Neural cell (in vitro differentiated cells): ENCODE data around the gene LRRC8E.

Experiments
- EZH2 ChIP-seq: fragments of 200-600, 300-800 bp; shearing (Covaris generic), sonication (generic); IDR thresholded peaks from 2 replicates; pipeline ENCODE4 v1.6.1; 2014; ENCODE audit warnings: antibody characterized with exemption, low read length, borderline replicate concordance, mild to moderate bottlenecking; ENCODE audit not compliant: insufficient read depth, poor library complexity, severe bottlenecking
- TF ChIP-seq, protein P1 (sequence below): fragments of 450-650 bp; IDR thresholded peaks from 2 replicates; pipeline ENCODE4 v1.5.1; 2014; ENCODE audit warnings: antibody characterized with exemption, mild to moderate bottlenecking, moderate library complexity; ENCODE audit not compliant: poor library complexity, severe bottlenecking

- no peak for TF ChIP-seq EZH2
- TF ChIP-seq, protein P1, sequence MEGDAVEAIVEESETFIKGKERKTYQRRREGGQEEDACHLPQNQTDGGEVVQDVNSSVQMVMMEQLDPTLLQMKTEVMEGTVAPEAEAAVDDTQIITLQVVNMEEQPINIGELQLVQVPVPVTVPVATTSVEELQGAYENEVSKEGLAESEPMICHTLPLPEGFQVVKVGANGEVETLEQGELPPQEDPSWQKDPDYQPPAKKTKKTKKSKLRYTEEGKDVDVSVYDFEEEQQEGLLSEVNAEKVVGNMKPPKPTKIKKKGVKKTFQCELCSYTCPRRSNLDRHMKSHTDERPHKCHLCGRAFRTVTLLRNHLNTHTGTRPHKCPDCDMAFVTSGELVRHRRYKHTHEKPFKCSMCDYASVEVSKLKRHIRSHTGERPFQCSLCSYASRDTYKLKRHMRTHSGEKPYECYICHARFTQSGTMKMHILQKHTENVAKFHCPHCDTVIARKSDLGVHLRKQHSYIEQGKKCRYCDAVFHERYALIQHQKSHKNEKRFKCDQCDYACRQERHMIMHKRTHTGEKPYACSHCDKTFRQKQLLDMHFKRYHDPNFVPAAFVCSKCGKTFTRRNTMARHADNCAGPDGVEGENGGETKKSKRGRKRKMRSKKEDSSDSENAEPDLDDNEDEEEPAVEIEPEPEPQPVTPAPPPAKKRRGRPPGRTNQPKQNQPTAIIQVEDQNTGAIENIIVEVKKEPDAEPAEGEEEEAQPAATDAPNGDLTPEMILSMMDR, result no peak
Observed at GRCh38 chr19:7872306-7873204, 15.8 kb upstream of the LRRC8E start.
